ENCODE data around the gene SAP130. TPM values are rescaled to one million over a fixed set of nuclear protein-coding genes. Genes with fewer than 3 reads are reported as not detected.
A peak's percentile ranks its signal among the peaks of the same experiment; 100 is the strongest.
"Not testable (repeated sequence)": the region's sequence is repeated elsewhere in the genome, so short reads cannot be mapped to it uniquely, and the experiment has no call there.

Gene SAP130
- total RNA-seq, 1 donor from 2014 or later, result 14.3 TPM

DNA sequence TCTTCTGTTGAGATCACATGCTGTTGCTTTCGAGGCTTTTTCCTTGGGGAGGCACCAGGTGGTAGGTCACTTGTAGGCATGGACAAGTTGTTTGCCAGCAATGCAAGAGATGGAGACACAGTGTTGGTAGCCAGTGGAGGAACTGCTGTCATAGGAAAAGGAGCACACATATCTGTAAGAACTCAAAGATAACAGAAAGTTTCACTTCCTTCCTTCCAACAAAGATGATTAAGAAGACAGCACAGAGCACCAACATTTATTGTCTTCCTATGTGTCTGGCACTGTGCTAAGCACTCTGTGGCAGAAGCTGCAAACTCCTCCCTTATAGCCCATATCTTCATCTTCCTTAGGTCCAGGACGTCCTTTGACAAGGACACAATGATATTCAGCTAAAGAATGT lies 77.6 kb downstream of the SAP130 start:
- no peak for ATAC-seq

DNA sequence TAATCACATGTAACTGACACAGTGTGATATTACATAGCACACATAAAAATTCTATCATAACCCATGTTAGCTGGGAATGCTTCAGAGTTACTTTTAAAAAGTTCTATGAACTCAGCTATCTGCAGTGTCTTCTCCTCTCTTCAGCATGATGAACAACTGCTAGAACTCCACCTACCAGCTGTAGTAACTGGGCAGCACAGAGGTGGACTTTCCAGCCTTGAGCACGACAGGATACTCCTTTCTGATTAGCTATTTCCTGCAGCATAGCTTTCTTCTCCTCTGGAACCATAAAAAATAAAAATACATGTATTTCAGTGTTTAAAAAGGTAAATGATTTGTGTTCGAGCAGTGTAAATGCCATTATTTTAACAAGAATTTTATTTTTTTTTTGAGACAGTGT lies 82.6 kb downstream of the SAP130 start:
- no peak for ATAC-seq

DNA sequence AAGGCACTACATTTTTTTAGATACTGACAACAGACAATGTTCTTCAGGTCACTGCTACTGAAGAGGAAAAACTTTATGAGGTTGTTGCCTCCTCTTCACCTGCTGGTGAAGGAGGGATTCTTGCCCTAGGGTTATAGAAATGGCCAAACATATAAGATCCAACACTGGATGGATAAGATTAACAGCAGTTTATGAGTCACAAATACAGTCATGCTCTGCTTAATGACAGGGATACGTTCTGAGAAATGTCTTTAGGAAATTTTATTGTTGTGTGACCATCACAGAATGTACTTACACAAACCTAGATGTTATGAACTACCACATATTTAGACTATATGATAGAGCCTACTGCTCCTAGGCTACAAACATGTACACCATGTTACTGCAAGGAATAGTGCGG lies 84.7 kb downstream of the SAP130 start:
- no peak for ATAC-seq

DNA sequence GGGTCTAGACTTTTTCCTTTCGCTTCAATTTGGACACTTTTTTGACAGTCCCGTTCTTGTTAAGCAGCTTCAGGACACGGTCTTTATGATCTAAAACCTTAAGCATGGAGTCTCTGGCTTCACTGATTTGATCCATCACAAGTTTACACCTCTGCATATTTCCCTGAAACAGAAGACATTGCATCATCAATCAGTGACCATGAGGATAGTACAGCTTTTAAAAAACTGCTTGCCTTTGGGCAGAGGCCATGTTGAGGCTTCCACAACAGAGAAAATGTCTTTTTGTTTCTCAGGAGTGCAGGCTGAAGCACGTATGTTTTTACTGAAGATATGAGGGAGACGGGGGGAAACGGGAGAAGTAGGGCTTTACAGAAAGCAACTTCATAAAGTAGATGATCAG lies 85.9 kb downstream of the SAP130 start:
- ATAC-seq, result no peak

DNA sequence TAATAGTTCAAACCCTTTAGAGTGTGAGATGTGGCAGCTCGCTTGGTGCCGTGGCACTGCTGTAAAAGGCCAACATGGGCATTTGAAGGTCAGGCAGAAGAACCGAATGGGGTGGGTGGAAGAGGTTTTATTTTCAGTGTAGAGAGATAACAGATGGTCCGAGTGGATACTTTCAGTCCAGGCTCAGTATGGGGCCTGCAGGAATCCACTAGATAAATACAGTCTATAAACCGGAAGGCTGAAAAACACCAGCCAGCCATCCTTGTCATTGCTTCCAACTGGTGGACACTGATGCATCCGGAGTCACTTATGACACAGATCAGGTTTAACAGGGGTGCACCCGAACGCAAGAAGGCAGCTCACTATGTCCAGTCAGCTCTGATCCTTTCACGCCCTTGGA lies 86.4 kb downstream of the SAP130 start:
- ATAC-seq, result no peak

DNA sequence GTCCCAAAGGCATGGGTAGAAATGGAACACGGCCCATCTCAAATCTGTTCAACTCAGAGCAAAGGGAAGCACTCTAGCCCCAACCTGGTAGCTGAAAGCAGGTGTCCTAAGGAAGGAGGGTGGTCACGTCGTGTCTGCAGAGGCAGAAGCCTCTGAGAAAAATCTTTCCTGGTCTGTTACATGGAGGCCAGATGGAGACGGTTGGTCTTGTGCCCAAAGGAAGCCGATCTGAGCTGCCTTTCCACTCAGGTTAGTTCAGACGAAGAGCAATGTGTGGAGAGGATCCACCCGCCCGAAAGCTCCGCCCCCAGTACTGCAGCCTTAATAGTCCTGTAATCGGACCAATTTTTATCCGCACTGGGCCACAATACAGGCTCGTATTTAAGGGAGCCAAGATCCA lies 87.2 kb downstream of the SAP130 start:
- no peak for ATAC-seq

DNA sequence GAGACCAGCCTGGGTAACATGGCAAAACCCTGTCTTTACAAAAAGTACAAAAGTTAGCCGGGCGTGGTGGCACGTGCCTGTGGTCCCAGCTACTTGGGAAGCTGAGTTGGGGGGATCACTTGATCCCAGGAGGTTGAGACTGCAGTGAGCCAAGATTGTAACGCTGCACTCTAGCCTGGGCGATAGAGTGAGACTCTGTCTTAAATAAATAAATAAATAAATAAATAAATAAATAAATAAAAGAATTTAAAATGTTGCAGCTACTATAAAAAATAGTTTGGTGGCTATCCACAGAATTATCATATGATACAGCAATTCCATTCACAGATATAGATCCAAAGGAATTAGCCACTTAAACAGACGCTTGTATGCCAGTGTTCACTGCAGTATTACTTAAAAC lies 92.5 kb downstream of the SAP130 start:
- no peak for ATAC-seq

DNA sequence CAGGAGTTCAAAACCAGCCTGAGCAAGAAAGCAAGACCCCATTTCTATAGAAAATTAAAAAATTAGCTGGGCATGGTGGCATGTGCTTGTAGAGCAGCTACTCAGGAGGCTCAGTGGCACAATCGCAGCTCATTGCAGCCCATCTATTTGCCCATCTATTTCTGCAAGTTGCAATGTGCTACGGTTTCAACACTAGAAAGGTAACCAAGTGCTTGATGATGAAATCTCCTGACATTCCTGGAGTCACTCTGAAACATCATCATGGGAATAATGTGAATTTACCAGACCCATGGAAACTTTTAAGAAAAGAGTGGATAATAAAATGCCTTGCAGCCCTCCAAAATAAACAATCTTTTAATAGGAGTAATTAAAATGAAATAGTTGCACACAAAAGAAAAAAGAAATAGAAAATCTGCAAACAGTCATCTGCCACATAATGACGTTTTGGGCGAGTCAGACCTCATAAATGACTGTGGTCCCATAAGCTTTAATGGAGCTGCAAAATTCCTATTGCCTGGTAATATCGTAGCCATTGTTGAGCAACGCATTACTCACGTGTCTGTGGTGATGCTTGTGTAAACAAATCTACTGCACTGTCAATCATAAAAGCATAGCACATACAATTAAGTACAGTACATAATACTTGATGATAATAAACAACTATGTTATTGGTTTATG lies 95.5 kb downstream of the SAP130 start:
- ATAC-seq, result peak; percentile 58

DNA sequence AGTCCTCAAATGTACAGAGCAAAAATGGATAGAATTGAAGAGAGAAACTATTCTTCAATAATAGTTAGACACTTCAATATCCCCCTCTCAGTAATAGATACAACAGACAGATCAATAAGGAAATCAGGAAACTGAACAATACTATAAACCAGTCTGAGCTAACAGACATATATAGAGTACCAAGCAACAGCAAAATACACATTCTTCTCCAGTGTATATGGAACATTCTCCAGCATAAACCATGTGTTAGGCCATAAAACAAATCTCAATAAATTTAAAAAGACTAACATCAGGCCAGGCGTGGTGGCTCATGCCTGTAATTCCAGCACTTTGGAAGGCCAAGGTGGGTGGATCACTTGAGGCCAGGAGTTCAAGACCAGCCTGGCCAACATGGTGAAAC lies 98.4 kb downstream of the SAP130 start:
- no peak for ATAC-seq

DNA sequence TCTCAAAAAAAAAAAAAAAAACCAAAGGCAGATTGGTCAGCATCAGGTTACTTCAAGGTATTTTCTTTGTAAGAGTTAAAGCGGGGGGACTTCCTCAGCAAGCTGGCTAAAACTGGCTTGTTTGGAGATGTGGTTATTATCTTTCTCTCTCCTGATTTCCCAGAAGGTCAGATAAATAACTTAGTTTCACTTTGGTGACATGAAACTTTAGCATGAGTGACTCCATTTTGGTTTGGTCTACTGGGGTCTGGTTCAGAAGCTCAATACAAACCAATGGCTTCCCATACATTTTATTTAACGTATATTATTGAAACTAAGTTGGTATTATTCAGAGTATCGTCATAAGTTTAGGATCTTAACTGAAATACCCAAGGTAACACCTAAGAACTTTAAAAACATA lies 100.5 kb downstream of the SAP130 start:
- no peak for ATAC-seq

DNA sequence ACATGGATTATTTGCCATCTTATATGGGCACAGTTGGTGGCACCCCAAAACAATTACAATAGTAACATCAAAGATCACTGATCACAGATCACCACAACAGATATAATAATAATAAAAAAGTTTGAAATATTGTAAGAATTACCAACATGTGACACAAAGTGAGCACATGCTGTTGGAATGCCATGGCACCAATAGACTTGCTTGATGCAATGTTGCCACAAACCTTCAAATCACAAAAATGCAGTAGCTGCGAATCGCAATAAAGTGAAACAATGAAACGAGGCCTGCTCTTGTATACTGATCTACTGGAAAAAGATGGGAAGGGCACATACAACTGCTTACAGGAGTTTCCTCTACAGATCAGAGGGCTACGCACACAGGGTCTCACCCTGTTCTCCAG lies 109.9 kb downstream of the SAP130 start:
- no peak for ATAC-seq

DNA sequence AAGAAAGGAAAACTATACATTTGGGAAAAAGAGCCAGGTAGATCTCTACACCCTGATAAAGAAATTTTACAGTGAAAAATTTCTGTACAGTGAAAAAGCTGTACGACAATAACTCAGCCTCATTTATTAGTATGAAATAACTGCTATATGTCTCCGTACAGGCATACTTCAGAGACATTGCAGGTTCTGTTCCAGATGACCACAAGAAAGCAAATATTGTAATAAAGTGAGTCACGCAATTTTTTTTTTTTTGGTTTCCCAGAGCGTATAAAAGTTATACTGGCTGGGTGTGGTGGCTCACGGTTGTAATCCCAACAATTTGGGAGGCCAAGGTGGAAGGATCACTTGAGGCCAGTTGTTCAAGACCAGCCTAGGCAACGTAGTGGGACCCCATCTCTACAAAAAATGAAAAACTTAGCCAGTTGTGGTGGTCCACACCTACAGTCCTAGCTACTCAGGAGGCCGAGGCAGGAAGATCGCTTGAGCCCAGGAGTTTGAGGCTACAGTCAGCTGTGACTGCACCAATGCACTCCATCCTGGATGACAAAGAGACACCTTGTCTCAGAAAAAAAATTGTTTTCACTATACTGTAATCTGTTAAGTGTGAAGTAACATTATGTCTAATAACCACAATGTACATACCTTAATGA lies 113.9 kb downstream of the SAP130 start:
- ATAC-seq, result no peak

DNA sequence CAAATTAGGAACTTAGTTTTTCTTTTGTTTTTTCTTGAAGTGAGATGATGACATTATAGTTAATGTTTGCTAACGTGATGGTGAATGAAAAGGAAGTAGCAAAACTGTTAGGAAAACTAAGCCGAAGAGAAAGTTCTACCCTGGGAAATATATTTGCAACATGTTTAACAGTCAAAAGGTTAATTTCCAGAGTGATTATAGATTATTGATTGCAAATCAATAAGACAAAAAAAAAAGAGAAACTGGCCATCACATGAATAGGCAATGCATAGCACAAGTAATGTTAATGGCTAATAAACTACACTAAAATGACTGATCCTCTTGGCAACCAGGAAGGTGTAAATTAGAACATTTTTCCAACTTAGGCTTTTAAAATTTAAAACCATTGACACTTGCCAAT lies 116.1 kb downstream of the SAP130 start:
- no peak for ATAC-seq

DNA sequence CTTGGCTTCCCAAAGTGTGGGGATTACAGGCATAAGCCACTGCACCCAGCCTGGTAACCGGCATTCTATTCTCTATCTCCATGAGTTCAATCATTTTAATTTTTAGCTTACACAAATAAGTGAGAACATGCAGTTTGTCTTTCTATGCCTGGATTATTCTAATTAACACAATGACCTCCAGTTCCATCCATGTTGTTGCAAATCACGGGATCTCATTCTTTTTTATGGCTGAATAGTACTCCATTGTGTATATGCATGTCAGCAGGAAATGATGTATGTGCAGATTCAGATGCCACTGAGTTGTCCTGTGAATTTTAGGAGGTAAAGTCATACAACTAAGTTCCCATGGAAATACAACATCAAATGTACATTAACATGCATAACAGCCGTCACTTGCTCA lies 117.4 kb downstream of the SAP130 start:
- ATAC-seq, result no peak

DNA sequence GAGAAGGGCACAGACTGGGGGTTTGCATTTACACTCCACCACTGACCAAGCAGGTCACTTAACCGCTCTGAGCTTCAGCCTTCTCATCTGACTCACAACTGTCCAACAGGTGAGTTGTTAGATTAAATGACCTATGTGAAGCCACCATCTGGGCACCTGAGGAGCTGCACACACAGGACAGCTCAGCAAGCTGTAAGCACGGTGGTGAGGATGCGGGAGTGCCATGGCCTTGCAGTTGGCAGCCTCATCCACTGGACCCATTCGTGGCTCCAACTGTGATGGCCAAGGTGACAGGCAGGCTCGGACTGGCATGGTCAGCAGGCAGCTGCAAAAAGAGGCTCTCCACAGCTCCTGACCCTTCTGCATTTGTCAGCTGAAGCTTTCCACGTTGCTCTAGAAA lies 118.8 kb downstream of the SAP130 start:
- ATAC-seq, result peak; percentile 41

DNA sequence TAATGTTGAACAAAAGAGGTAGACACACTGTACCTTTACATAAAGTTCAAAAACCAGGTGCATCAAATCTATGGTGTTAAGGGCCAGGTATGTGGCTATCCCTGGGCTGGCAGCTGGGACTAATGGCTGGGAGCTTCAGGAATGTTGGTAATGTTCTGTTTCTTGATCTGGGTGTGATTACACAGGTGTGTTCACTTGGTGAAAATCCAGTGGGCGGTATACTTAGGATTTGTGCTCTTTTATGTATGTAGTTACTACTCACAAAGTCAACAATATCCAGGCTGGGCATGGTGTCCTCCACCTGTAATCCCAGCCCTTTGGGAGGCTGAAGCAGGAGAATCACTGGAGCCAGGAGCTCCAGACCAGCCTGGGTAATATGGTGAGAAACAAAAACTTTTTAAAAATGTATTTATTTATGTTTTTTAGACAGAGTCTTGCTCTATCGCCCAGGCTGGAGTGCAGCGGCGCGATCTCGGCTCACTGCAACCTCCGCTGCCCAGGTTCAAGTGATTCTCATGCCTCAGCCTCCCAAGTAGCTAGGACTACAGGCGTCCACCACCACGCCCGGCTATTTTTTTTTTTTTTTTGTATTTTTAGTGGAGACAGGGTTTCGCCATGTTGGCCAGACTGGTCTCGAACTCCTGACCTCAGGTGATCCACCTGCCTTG lies 120.0 kb downstream of the SAP130 start:
- ATAC-seq, result not testable (repeated sequence)

DNA sequence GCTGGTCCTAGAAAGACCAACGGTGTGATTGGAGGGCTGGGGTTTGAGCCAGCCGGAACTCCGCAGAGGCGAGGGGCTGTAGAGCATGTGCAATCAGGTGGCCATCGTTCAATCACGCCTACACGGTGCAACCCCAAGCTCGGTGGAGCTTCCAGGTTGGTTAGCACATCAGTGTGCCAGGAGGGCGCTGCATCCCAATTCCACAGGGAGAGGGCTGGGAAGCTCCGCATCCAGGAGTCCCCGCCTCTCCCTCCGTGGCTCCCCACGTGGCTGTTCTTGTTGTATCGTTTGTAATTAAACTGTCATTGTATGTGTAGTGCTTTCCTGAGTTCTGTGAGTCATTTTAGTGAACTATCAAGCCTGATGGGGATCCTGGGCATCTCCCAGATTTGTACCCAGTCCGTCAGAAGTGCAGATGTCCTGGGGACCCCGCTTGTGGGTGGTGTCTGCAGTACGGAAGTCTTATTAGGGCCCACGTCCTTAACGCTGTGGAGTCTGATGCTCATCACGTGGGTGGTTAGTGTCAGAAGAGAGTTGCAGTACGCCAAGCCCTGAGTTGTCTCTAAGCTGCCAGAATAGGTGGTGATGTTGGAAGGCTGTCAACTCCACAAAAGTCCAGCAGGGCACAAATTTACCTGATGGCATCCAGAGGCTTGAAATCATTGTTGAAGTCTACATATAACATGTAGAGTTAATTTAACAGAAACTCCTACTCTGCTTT lies 121.5 kb downstream of the SAP130 start:
- ATAC-seq, result no peak

DNA sequence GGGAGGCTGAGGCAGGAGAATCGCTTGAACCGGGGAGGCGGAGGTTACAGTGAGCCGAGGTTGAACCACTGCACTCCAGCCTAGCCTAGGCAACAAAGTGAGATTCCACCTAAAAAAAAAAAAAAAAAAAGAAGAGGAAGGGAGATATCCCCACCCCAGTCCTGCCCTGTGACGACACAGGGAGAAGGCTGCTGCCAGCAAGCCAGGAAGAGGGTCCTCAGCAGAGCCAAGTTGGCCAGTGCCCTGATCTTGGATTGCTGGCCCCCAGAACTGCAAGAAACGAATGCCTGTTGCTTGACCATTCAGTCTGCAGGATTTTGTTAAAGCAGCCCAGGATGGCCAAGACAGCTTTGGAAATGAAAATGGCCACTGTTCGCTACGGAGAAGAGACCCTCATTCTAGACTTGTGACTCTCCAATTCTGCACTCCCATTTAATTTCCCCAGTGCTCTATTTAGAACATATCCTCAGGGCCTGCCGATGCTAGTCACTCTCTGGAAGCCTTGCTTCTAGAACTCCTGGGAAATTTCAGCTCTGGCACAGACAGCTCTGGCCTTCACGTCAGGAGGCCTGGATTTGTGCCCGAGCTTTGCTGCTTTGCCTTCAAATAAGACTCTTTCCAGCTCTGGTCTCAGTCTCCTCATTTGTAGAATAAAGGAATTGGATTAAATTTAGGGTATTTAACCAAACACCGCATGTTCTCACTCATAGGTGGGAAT lies 126.4 kb downstream of the SAP130 start:
- ATAC-seq, result no peak

DNA sequence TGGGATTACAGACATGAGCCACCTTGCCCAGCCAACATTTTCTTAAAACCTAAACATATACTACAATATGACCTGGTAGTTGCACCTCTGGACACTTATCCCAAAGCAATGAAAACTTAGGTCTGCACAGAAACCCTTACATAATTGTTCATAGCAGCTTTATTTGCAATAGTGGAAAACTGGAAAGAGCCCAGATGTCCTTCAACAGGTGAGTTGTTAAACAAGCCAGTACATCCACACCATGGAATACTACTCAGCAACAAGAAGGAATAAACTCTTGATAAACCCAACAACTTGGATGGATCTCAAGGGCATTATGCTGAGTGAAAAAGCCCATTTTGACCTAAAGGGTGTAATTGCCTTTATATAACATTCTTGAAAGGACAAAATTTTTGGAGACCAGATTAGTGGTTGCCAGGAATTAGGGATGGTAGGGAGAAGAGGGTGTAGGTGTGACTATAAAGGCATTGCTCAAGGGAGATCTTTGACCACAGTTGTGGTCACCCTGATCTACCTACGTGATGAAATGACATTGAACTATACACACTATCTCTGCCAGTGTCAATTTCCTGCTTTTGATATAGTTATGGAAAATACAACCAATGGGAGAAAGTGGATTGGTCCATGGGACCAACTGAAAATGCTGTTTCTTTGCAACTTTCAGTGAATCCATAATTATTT lies 130.2 kb downstream of the SAP130 start:
- ATAC-seq, result no peak

DNA sequence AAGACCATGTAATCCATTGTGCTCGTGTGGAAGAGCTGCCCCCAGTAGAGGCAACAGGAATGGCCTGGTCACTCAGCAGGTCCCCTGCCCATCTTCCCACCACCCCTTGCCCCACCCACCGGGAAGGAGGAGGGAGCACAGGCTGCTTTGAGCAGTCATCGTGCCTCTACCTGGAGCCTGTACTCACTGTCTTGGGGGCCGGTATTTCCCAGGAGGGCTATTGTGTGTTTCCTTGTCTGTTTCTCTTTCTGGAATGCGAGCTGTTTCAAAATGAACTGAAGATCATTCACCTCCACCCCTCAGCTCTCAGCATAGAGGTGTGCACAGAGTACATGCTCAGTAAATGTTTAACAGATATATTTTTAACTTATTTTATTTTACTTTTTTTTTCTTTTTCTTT lies 134.4 kb downstream of the SAP130 start:
- no peak for ATAC-seq

DNA sequence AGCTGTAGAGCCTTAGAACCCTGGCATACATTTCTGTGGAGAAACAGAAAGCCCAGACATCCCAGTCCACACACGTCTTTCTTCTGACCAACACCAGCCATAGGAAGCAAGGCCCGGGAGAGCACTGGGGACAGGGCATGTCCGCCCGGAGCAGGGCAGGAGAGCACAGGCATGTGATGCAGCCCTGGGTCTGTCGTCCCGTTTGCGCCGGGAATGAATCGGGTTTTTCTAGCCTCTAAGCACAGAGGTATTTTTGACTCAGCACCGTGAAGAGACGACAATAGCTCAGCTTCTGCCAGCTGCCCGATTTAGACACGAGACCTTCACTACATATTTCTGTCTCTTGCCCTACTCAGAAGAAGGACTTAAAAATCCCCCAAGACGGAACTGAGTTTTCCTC lies 134.8 kb downstream of the SAP130 start:
- ATAC-seq, result no peak

DNA sequence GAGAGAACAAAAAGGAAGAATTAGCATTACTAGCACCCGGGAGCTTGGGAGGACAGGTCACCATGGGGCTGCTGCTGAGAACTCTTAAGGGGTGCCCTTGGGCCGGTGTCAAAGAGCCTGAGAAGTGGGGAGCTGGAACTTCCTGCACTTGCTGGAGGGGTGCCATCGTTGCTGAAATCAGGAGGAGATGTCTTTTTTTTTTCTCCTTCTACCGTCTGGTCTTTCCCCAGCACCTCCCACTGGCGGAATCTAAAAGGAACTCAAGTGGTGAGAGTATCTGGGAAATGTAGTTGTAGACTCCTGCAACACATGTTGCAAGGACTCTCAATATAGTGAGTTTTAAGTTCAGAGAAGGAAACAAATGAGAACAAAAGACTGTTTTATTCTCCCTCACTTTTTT lies 136.0 kb downstream of the SAP130 start:
- ATAC-seq, result no peak

Measured in esophagus mucosa (tissue), 1 donor.